NCI-H1092 treated with DMSO at 0.1 percent for 48 hours (cell line): Measurements from ENCODE around the gene PLCD1.

Experiments
- DNase-seq: peaks from one replicate; lab custom pipeline; 2025; lab: John Stamatoyannopoulos, UW

PLCD1 gene

GRCh38 chr3:37964146-37964545 is 65.3 kb downstream of the PLCD1 start:
- DNase-seq: no peak

GRCh38 chr3:37963635-37964034 is 65.8 kb downstream of the PLCD1 start:
- DNase-seq: no peak

- DNase-seq: no peak
These were observed 66.4 kb downstream of the PLCD1 start for GRCh38 chr3:37963016-37963415.

- DNase-seq: no peak
These were observed 67.6 kb downstream of the PLCD1 start for GRCh38 chr3:37961622-37962431.

- no peak for DNase-seq
These were observed 71.9 kb downstream of the PLCD1 start for GRCh38 chr3:37957539-37957936.
